Astrocyte (in vitro differentiated cells and primary cell): ENCODE measurements around the gene NDEL1.

Experiments used
- EZH2 ChIP-seq: IDR thresholded peaks from 2 replicates; pipeline ENCODE4 v1.6.1; 2012; ENCODE audit warnings: mild to moderate bottlenecking, low read length, inconsistent platforms; ENCODE audit not compliant: insufficient read depth
- TF ChIP-seq, protein P1 (sequence below): IDR thresholded peaks from 2 replicates; pipeline ENCODE4 v1.5.1; 2011; ENCODE audit warnings: low read depth, mild to moderate bottlenecking, inconsistent platforms, low read length, moderate library complexity; ENCODE audit not compliant: insufficient read depth

DNA sequence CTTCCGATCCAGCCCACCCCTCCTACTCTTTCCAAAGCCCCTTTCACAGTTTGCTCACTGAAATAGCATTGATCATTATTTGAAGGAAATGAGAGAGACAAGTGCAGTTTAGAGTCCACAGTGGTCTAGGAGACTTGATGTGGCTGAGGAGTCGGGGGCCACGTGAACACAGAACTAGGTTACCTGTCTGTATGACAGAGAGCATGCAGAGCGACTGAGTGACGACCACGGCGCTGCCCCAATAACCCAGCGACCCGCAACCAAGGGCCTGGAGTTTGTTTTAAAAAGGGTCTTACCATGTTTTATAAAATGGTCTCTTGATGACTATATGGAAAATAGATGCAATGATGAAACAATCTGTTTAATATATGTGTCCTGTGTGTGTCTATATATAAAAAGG lies 39.5 kb downstream of the NDEL1 start:
- TF ChIP-seq, protein P1, sequence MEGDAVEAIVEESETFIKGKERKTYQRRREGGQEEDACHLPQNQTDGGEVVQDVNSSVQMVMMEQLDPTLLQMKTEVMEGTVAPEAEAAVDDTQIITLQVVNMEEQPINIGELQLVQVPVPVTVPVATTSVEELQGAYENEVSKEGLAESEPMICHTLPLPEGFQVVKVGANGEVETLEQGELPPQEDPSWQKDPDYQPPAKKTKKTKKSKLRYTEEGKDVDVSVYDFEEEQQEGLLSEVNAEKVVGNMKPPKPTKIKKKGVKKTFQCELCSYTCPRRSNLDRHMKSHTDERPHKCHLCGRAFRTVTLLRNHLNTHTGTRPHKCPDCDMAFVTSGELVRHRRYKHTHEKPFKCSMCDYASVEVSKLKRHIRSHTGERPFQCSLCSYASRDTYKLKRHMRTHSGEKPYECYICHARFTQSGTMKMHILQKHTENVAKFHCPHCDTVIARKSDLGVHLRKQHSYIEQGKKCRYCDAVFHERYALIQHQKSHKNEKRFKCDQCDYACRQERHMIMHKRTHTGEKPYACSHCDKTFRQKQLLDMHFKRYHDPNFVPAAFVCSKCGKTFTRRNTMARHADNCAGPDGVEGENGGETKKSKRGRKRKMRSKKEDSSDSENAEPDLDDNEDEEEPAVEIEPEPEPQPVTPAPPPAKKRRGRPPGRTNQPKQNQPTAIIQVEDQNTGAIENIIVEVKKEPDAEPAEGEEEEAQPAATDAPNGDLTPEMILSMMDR: no peak
- no peak for TF ChIP-seq EZH2
